Fibroblast of lung (primary cell): ENCODE measurements around the gene RGL4. TPM values are rescaled to one million over a fixed set of nuclear protein-coding genes. Genes with fewer than 3 reads are reported as not detected.

ENCODE experiments used
- DNase-seq, 2 donors: peaks; one replicate each; pipeline versions ENCODE4 v3.0.0 to v3.0.0-alpha.2; 2010; ENCODE audit warnings: low read depth in 2 of 2
- H2AFZ ChIP-seq: 2 replicates; pipeline ENCODE4 v1.5.1; 2012; ENCODE audit warnings: low read length, control low read depth, inconsistent platforms
- H3K27ac ChIP-seq: 2 replicates; pipeline ENCODE4 v1.5.1; 2011; ENCODE audit warnings: low read length, control low read depth; ENCODE audit not compliant: insufficient read depth
- H3K27me3 ChIP-seq: 2 replicates; pipeline ENCODE4 v1.5.1; 2011; ENCODE audit warnings: mild to moderate bottlenecking, low read length; ENCODE audit not compliant: control insufficient read depth, insufficient read depth
- H3K36me3 ChIP-seq: 2 replicates; pipeline ENCODE4 v1.5.1; 2011; ENCODE audit warnings: low read length; ENCODE audit not compliant: control insufficient read depth, insufficient read depth
- H3K4me1 ChIP-seq: 2 replicates; pipeline ENCODE4 v1.5.1; 2011; ENCODE audit warnings: low read length; ENCODE audit not compliant: control insufficient read depth, insufficient read depth; ENCODE audit errors: extremely low read depth
- H3K4me2 ChIP-seq: 2 replicates; pipeline ENCODE4 v1.5.1; 2011; ENCODE audit warnings: low read length, control low read depth; ENCODE audit not compliant: insufficient read depth; ENCODE audit errors: extremely low read depth
- H3K4me3 ChIP-seq, 4 experiments: fragments of 200-600 bp in 1 of 4; sonication (generic) in 1 of 4; replicated peaks in 1 of 4; 2 replicates each; pipeline ENCODE4 v1.5.1; 2011 to 2016; ENCODE audit warnings: low read length in 4 of 4, low read depth in 3 of 4, mild to moderate bottlenecking in 3 of 4, control low read depth in 2 of 4, inconsistent platforms in 1 of 4, mixed read lengths in 1 of 4; ENCODE audit not compliant: insufficient read depth in 1 of 4; ENCODE audit errors: control extremely low read depth in 1 of 4
- H3K79me2 ChIP-seq: 2 replicates; pipeline ENCODE4 v1.5.1; 2012; ENCODE audit warnings: mild to moderate bottlenecking, low read length, inconsistent platforms; ENCODE audit not compliant: control insufficient read depth, insufficient read depth
- H3K9ac ChIP-seq: 2 replicates; pipeline ENCODE4 v1.5.1; 2011; ENCODE audit warnings: mild to moderate bottlenecking, low read length, control low read depth; ENCODE audit not compliant: insufficient read depth
- H3K9me3 ChIP-seq: 2 replicates; pipeline ENCODE4 v1.5.1; 2012; ENCODE audit warnings: low read depth, low read length; ENCODE audit not compliant: control insufficient read depth, insufficient read depth
- H4K20me1 ChIP-seq: 2 replicates; pipeline ENCODE4 v1.5.1; 2011; ENCODE audit warnings: low read length; ENCODE audit not compliant: control insufficient read depth, insufficient read depth; ENCODE audit errors: extremely low read depth
- EZH2 ChIP-seq: IDR thresholded peaks from 2 replicates; pipeline ENCODE4 v1.5.1; 2012; ENCODE audit warnings: low read length, control low read depth, mild to moderate bottlenecking; ENCODE audit errors: missing control alignments
- polyA plus RNA-seq, 2 donors: library from polyadenylated mRNA; depleted of rRNA in 1 of 2; stranded (reverse) in 1 of 2; unstranded in 1 of 2; fragments of >200 nt; gene quantifications; 2 replicates each; pipeline ENCODE4 v1.2.1, GENCODE V29; 2011 to 2012; ENCODE audit warnings: missing spikeins in 1 of 2
- total RNA-seq: library from RNA; depleted of rRNA; stranded (reverse); fragments of >200 nt; gene quantifications from 2 replicates; pipeline ENCODE4 v1.2.1, GENCODE V29; 2014
- TF ChIP-seq, protein P1 (sequence below), 2 donors: IDR thresholded peaks in 1 of 2; conservative IDR thresholded peaks in 1 of 2; 1 replicate in 1 of 2; 2 replicates in 1 of 2; pipeline ENCODE4 v1.5.1; 2011 to 2012; ENCODE audit warnings: low read length in 2 of 2, control low read depth in 1 of 2, inconsistent platforms in 1 of 2, low read depth in 1 of 2, mild to moderate bottlenecking in 1 of 2

The RGL4 gene
- total and polyA plus RNA-seq, 2 donors (not counting 1 experiment from before 2014, with no cell fraction given), result not detected

- H4K20me1 ChIP-seq, result no peaks in the 10 kb centered on the region
- no peak overlapping the region for H2AFZ ChIP-seq
- H3K27ac ChIP-seq, result no peak overlapping the region
- H3K4me3 ChIP-seq, result no peak overlapping the region
- no peaks in the 10 kb centered on the region for H3K9me3 ChIP-seq
- no peak overlapping the region for H3K9ac ChIP-seq
- no peaks in the 10 kb centered on the region for H3K4me1 ChIP-seq
- H3K36me3 ChIP-seq, result no peaks in the 10 kb centered on the region
- no peaks in the 10 kb centered on the region for H3K79me2 ChIP-seq
- no peak overlapping the region for H3K4me2 ChIP-seq
- H3K27me3 ChIP-seq, result no peaks in the 10 kb centered on the region
- DNase-seq, result no peak
- no peak for TF ChIP-seq EZH2
- TF ChIP-seq, protein P1, sequence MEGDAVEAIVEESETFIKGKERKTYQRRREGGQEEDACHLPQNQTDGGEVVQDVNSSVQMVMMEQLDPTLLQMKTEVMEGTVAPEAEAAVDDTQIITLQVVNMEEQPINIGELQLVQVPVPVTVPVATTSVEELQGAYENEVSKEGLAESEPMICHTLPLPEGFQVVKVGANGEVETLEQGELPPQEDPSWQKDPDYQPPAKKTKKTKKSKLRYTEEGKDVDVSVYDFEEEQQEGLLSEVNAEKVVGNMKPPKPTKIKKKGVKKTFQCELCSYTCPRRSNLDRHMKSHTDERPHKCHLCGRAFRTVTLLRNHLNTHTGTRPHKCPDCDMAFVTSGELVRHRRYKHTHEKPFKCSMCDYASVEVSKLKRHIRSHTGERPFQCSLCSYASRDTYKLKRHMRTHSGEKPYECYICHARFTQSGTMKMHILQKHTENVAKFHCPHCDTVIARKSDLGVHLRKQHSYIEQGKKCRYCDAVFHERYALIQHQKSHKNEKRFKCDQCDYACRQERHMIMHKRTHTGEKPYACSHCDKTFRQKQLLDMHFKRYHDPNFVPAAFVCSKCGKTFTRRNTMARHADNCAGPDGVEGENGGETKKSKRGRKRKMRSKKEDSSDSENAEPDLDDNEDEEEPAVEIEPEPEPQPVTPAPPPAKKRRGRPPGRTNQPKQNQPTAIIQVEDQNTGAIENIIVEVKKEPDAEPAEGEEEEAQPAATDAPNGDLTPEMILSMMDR (conservative IDR thresholded peaks at IDR 0.05 in 1 of 2, IDR thresholded peaks at IDR 0.05 in 1 of 2; ENCODE audit: low read depth in 1 of 2, low read length in 2 of 2), result no peak
Measured at GRCh38 chr22:23695141-23695540, 4.3 kb downstream of the RGL4 start.

DNA sequence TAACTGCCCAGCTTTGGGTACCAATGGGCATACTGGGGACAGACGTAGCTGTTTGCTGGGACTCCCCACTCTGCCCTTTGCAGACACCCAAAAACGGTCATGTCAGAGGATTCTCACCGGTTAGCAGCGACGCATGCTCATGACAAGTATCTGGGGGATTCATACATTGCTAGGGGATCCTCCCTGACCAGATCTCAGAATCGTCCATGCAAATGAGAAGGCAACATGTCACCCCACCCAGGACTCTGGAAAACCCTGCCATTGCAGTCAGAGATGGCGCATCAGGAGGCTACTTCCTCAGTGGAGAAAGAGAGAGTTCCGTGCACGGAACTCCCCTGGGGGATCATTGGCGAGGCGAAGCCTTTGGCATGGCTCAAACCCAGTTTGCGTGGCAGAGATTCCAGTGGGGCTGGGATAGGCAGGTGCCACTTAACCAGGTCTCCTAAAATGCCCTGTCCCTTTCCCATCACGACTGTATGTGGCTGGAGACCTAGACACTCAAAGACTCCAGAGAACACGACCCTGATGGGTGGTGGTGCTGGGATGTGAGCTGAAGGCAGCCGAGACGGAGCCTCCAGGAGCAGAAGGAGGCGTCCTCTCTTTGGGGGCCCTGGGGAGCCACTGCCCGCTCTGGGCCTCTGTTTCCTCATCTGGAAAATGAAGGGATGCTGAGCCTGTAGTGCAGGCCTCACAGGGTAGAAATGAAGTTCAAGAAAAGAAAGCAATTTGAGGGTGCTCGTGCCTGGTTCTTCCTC lies 4.9 kb downstream of the RGL4 start:
- no peak for TF ChIP-seq EZH2
- TF ChIP-seq, protein P1 (conservative IDR thresholded peaks at IDR 0.05 in 1 of 2, IDR thresholded peaks at IDR 0.05 in 1 of 2; ENCODE audit: low read depth in 1 of 2, low read length in 2 of 2), result no peak

DNA sequence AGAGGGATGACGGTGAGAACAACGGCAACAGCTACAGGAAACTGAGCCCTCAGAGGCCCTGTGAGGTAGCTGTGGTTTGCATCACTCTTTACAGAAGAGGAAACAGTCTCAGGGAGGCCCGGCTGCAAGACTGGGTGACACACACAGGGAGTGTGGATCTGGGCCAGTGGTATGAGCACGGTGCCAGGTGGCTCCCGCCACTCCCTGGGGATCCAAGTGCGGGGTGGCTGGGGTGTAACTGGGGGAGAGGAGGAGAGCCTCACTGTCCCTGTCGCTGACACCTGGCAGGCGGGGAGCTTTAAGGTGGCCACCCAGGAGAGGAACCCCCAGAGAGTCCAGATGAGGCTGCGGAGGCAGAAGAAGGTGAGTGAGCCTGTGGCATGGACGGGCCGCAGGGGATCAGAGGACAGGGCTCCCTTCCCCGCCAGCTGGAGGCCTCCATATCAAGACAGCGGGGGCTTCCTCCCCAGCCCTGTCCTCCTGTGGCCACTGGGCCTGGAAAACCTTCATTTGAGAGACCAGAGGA lies 5.6 kb downstream of the RGL4 start:
- H3K9ac ChIP-seq, result no peak overlapping the region
- H3K4me3 ChIP-seq, result no peak overlapping the region
- H3K9me3 ChIP-seq, result no peaks in the 10 kb centered on the region
- no peaks in the 10 kb centered on the region for H3K4me1 ChIP-seq
- H3K27me3 ChIP-seq, result no peaks in the 10 kb centered on the region
- H3K36me3 ChIP-seq, result no peaks in the 10 kb centered on the region
- DNase-seq, result peak in 1 of 2 donors; percentile 46
- H3K4me2 ChIP-seq, result no peak overlapping the region
- H3K79me2 ChIP-seq, result no peaks in the 10 kb centered on the region
- no peak overlapping the region for H3K27ac ChIP-seq
- H2AFZ ChIP-seq, result no peak overlapping the region
- no peaks in the 10 kb centered on the region for H4K20me1 ChIP-seq
- no peak for TF ChIP-seq EZH2
- TF ChIP-seq, protein P1 (conservative IDR thresholded peaks at IDR 0.05 in 1 of 2, IDR thresholded peaks at IDR 0.05 in 1 of 2; ENCODE audit: low read depth in 1 of 2, low read length in 2 of 2), result no peak

More for the DNA sequence above, 4.9 kb downstream of the RGL4 start:
- Histone ChIP-seq H3K79me2 (no peaks in the 10 kb centered on the region), H3K9me3 (no peaks in the 10 kb centered on the region), H3K9ac (no peak overlapping the region), H3K4me1 (no peaks in the 10 kb centered on the region), H4K20me1 (no peaks in the 10 kb centered on the region), H3K4me2 (no peak overlapping the region), H3K36me3 (no peaks in the 10 kb centered on the region), H3K4me3 (no peak overlapping the region), H2AFZ (no peak overlapping the region), H3K27me3 (no peaks in the 10 kb centered on the region), H3K27ac (no peak overlapping the region)
- DNase-seq, result no peak
